GM19438 (cell line): ENCODE results near the gene EGFL8.

Experiments used
- ATAC-seq: cut with Tn5 transposase; IDR thresholded peaks from one replicate; pipeline ENCODE4 v1.9.1; 2021; ENCODE audit warnings: low read depth; ENCODE audit not compliant: unreplicated experiment

The EGFL8 gene

DNA sequence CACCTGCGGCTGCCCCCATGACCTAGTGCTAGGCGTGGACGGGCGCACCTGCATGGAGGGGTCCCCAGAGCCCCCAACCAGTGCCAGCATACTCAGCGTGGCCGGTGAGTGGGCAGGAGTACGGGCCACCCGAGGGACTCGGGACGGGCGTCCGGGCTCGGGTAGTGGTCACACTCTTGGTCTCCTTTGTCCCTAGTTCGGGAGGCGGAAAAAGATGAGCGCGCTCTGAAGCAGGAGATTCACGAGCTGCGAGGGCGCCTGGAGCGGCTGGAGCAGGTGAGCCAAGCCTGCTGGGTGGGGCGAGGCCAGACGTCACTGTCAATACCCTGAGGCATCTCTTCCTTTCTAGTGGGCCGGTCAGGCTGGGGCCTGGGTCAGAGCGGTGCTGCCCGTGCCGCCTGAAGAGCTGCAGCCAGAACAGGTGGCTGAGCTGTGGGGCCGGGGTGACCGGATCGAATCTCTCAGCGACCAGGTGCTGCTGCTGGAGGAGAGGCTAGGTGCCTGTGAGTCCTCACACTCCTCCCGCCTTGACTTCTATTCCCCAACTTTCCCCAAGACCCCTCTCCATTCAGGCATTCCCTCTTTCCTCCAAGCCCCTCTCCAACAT, 2.9 kb downstream of the EGFL8 start:
- ATAC-seq: no peak

DNA sequence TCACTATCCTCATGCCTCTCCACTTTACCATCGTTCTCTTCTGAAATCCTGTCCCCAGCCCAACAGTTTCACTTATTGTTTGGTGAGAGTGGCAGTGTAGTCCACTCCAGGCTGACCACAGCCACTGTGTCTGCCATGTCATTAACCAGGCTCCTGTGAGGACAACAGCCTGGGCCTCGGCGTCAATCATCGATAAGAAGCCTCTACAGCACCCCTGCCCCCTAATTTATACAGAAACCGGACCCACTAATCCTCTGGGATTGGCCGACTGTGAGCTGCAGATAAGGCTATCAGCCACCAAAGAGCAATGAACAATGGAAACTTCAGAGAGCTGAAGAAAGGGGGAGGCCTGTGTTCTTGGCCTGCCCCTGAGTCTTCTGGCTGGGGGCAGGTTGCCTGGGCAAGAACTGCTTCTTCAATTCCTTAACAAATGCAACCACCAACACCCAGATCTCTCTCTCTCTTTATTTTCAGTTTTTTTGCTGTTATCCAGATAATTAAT, 3.4 kb downstream of the EGFL8 start:
- ATAC-seq: no peak

DNA sequence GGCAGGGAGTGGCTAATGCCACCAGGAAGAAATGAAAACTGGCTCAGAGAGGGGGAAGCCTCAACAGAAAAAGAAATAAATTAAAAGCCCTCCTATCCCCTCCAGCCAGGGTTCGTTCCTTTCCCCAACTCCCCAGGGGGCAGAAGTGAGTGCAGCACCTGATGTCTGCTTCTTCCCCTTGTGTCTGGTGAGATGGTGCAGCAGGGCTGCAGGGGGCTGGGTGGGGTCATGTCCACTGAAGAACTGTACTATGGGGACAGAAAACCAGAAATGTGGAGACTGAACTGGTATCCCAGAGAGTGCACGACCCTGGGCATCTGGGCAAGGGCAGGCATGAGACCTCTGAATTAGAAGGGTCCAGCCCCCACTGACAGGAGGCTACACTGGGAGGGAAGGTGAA, 4.0 kb downstream of the EGFL8 start:
- no peak for ATAC-seq

DNA sequence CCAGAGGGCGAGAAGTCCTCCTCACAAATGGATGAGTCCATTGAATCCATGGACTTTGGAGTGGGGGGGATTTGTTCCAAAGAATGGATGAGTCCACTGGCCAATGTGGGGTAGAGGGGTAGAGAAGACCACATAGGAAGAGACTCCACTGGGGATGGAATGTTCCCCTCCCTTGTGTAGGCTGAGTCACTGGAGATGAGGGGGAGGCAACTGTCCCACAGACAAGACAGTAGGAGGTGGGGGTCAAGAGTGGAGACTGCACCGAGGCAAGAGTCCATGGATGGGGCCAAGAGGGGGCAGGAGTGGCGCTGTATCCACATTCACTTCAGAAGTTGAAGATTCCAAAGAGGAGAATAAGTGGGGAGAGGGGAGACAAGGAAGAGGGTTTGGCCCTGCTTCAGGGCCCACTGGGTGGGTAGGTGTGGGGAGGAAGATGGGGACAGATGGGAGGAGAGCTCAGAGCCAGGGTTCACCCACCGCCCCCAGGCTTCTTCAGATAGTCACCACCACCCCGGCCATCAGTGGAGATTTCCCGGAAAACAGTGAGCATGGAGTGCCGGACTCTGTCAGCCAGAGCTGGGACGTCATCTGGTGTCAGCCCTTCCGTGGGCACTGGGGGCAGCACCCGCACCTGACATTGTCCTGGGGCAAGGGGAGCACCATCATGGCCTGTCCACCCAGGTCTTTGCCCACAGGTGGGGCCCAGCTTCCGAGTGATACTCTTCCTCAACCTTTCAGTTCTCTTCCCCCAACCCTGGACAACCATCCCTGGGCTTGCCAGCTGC, 4.6 kb downstream of the EGFL8 start:
- ATAC-seq: no peak

DNA sequence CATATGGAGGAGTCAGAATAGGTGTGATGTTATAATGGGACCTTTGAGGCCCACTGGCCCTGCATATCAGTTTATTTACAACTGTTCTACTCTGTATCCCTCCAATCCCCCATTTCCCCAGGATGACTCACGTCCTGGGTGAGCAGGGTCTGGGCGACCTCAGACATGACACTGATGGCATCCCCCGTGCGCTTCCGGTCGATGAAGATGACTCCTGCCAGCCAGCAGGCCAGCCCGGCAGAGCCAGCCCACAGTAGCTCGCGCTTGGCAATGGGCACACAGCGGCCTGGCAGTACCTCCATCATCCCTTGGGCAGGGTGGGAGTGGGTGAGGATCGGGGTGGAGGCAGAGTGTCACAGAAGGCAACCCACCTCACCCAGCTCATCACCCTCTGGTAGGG, 5.9 kb downstream of the EGFL8 start:
- no peak for ATAC-seq

DNA sequence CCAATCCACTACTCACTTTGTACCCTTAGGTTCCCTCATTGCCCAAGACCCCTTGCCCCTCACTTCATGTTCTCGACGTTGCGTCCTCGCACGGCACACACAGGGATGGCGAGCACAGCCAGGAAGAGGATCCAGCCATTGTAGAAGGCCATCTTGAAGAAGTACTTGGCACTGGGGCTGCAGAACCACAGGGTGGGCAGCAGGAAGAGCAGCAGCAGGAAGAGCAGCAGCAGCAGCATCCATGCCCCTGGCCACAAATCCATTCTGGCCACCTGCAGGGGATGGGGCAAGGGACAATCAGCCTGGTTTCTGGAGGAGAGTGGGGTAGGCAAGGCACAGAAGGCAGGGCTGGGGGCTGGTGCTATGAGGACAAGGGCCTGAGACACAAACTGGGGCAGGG, 6.8 kb downstream of the EGFL8 start:
- ATAC-seq: no peak

DNA sequence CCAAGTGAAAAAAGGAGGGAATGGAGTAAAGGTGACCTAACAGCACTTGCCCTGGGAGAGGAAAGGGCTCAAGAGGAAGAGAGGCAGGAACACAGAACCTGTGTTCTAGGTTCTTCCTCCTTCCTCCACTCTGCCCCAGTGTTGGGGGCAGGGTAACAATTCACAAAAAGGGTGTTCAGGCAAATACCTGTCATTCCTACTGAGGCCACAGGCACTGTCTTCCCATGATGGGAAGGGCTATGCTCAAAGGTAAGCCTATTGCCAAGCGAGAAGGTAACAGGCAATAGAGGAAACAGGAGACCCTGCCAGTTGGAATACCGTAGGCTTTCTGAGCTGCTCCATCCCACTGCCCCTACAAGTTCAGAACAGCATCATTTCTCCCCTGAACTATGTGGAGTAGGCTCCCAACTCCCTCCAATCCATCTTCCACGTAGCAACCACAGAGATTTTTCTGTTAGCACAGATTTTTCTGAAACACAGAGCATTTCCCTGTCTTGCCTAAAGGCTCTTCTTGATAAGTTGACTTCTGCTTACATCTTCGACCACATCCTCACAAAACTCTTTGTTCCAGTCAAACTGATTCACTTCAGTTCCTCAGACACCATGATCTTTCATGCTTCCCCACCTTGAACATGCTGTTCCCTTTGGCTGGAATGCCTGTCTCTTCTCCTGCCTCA, 8.8 kb downstream of the EGFL8 start:
- no peak for ATAC-seq

DNA sequence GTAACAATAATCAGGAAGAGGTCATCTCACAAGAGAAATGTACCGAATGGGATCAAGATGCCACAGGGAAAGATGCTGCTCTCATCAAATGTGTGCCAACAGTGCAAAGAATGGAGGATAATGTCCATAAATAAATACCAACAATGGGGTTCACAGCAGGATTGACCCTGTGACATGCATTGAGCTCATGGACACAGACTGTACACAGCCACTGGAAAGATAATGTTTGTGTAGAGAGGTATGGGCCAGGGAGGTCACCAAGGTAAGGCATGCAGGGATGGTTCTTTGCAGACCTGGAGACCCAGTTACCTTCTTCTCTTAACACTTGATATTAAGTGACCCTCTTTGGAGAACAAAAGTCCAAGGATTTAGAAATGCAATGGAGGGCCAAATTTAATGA, 10.0 kb downstream of the EGFL8 start:
- no peak for ATAC-seq

DNA sequence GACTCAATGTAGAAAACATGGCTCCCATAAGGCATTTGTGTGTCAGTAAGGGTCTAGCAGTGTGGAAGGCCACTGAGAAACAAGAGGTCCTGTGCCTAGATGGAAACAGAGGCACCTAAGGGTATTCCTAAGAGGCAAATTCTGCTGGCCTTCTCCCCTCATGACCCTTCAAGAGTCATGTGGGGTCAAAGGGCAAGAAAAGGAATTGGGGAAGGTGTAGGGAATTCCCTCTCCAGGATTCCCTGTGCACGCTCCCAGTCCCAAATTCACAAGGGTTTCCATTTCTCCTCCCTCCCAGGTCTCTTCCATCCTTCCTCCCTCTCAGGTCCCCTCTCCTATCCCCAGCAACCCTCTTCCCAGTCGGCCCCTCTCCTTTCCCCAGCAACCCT, 10.9 kb downstream of the EGFL8 start:
- ATAC-seq: no peak

DNA sequence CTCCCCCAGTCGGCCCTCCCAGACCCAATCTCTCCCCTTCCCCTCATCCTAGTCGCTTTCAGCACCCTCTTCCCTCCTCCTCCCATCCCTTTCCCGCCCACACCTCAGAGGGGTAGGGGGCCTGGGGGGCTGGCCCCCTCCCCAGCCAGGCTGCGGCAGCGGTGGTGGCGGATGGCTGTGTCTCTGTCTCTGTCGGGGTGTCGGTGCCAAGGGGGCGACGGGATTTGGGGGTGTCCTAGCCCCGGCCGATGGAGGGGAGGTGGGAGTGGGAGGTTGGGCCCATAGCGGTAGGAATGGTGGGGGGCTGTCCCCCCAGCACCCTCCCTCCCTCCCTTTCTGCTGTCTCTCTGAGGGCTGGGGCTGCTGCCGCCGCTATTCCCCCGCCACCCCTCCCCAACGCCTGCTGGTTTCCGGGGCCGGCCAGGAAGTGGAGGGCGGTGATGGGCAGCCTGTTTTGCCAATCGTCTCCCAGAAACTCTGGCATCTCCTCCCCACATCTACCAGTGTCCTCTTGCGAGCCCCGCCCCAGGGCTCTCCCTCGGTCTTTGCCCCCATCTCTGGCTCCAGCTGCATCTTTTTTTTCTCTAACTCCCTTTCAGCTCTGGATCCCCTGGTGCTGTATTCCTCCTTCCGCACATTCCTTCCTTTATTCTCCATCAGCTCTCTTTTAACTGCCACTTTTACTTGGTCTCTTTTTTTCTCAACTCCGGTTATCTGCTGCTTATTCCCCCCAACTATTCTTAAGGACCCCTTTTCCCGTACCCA, 11.5 kb downstream of the EGFL8 start, which contains the start of gene AGPAT1:
AGPAT1 (minus strand) TSS at position 374 of the 765 bp plus-strand sequence. CDS start 4,588 bp downstream, outside the sequence.
- peak; percentile 39 for ATAC-seq

DNA sequence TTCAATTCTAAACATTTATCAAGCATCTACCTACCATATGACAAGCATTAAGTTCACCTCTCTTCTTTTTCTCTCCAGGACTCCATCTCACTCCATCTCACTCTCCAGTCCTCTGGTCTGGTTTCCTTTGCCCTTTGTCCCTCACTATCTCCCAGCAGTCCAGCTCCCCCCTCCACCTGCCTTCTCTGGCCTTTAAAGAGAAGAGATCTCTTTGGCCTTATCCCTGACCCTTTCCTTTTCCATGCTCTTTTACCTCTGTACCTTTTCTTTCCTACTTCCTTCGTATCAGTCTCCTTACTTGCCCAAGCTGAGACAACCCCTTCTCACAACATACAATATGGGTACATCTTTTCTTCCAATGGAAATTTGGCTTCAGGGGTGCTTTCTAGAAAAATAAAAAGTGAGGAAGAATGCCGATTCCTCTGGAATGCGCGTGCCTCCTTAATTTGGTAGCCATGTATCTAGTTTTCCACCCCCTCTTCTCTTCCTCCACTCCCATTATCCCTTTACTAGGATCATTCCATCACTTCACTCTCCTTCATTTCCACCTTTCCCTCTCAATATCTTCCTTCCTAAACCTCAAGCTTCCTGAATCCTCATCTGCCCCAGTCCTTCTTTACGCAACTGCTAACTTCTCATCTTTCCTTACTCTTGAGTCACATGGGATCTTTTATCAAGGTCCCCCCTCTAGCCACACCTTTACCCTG, 12.2 kb downstream of the EGFL8 start:
- ATAC-seq: no peak

DNA sequence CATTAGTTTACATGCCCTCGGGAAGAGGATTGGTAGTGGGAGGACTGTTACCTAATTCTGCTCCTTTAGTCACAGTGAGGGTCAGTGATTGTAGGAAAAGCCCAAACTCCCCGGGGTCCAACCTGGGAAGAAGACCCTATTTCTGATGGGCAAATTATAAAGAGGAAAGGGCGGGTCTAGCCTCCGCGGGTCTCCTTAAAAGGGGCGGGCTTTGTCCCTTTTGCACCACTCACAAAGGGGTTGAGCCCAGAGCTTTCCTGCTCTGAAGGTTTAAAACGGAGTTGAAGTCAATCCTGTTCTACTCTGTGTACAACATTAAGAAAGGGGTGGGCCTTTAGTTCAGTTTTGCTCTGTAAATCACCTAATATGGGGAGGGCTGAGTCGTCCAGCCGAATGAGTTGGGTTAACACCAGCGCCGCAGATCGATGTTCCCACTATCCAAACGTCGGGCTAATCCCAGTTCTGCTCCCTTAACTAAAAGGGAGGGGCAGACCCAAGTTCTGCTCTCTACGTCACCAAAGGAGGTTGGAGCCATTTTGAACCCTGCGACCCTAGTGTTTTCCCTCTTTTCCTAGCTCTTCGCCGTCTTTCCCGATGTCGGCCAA, 12.9 kb downstream of the EGFL8 start:
- ATAC-seq: no peak

DNA sequence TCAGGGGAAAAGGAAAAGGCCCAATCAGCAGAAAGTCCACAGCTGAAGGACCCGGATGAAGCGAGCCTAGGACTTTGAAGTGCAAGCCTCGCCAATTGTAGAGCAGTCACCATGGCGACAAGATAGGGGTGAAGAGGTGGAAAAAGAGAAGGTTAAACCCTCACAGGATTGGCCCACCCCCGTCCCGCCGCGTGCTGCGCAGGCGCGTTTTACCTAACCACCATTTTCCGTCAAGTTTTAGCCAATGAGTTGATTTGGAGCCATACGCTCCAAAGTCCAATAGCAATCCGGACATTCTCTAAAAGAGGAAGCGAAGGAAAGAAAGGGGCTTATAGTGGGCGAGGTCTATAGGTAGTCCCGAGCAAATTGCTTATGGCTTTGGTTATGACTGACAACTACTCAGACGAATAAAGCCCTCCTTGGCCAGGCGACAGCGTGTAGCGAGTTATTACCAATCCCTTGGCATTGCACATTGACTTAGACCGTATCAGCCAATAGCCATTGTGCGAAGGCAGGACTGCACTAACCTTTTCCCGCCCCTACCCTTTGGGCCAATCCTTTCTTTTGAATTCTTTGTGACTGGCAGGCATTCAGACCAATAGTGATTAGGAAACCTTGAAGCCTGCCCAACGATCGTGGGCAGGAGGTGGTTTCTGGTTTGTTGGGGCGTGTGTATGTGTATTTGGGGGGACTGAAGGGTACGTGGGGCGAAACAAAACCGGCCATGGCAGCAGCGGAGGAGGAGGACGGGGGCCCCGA, 13.6 kb downstream of the EGFL8 start, which contains the start of gene RNF5:
RNF5 (plus strand) TSS at position 618 of the 759 bp plus-strand sequence; CDS start at position 725, 107 bp downstream.
- ATAC-seq: peak; percentile 71

DNA sequence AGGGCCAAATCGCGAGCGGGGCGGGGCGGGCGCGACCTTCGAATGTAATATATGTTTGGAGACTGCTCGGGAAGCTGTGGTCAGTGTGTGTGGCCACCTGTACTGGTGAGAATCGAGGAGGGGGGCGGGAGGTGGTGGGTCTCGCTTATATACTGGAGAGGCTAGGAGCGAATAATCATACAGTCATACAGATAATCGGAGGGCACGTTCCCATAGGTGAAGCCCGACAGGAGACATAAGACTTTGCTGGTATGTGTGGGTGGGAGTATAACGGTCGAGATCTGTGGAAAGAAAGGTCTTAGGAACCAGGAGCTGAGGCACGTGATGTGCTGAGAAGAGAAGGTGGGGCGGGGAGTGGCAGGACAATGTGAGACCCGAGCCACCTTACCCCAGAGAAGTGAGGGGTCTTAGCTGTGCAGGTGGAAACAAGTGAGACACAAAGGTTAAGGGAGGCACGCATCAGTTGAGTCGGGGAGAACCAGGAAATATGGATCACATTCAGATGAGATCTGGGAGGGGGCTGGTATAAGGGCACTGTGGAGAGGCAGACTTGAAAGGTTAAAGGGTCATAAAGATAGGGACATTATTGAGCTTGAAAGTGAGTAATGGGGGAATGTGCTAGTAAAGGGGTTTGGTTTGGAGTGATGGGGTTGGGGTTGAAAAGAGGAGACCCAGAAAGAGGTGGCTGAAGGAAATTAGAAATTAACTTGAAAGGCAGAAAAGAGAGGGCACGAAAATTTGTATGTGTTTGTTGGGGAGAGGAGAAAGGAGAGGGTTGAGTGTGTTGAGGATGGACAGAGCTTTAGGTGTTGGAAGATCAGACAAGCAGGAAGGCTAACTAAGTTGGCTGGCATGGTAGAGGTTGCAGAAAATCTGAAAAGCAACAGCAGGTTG, 14.4 kb downstream of the EGFL8 start:
- ATAC-seq: no peak

DNA sequence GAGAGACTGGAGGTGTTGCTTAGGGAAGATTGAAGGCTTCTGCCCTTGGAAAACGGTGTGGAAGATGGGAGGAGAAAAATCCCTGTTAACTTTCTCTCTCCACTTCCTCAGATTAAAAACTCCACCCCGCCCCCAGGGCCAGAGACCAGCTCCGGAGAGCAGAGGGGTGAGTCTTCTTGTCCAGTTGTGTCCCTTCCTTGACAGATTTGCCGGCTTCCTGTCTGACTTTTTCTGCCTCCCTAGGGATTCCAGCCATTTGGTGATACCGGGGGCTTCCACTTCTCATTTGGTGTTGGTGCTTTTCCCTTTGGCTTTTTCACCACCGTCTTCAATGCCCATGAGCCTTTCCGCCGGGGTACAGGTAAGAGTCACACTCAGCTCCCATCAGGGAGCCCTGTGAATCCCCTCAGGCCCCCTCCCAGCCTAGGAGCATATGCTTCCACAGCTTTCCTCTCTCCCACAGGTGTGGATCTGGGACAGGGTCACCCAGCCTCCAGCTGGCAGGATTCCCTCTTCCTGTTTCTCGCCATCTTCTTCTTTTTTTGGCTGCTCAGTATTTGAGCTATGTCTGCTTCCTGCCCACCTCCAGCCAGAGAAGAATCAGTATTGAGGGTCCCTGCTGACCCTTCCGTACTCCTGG, 15.5 kb downstream of the EGFL8 start:
- ATAC-seq: no peak

DNA sequence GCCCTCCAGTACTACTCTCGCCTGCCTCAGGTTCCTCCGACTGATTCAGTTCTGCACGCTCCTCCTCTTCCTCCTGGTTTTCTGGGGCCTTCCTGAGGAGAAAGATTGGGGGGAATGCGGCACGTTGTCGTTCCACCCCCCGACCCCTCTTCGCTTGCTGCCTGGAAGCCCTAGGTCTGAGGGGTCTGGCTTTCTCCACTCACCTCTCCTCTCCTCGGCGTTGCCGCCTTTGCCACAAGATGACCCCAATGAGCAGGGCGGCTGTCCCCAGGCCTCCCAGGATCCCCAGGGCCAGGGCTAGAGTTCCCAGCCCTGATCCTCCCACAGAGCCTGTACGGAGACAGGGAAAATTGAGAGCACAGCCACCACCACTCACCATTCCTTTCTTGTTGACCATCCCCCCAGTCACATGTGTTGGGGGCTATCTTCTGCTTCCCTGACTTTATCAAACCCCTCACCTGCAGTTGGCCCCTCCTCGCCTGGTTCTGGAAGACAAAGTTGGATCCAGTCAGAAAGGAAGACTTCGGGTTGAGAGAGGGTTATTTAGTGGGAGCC, 16.8 kb downstream of the EGFL8 start:
- ATAC-seq: no peak

DNA sequence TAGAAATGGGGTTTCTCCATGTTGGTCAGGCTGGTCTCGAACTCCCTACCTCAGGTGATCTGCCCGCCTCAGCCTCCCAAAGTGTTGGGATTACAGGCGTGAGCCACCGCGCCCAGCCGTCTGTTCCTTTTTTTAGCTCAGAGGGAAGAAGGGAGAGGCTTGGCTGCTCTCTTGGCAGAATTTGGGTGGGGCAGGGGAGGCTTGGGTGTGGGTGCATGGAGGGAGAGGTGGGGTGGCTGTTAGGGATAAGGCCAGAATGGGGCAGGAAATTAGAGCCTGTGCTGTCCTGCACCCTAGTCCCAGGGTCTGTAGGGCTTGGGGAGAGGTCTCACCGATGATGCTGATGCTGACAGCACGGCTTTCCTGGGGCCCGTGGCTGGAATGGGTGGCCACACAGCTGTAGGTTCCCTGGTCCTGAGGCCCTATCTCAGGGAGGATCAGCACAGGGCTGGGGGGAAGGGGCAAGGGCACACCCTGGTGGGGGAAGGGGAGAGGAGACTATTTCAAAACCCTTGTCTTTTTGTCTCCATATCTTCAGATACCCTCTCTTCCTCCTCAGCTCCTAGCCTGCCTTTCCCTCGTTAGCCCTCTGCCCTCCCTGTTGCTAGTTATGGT, 17.6 kb downstream of the EGFL8 start:
- ATAC-seq: no peak
